ENCODE measurements around the gene SPHK2.

DNA sequence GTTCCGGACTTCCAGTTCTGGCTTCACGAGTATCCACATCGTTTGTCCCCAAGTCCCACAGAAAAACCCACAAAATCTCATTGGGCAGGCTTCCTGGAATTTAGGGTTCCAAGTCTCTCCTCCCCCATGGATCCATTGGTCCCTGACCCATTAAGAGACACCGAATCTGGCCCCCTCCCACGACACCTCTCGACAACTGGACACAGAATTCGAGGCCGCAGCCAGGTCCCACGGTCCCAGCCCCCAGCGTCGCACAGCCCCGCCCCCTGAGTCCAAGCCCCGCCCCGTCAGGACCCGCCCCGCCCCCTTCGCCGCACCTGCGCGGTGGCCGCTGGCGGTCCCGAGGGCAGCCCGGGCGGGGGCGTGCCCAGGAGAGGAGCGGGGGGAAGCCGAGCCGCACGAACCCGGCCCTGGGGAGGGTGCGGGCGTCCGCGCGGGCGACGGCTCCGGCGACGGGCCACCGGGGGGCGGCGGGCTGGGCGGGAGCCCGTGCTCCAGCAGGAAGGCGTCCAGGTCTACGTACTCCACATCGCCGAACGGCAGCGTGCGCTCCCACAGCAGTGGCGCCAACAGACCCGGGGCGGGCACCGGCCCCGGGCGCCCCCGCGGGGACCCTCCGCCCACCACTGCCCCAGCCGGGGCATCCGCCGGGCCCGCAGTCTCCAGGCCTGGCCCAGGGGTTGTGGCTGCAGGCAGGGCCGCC lies 16.1 kb downstream of the SPHK2 start:
- TF ChIP-seq SP1 (IDR thresholded peaks at IDR 0.05), result no peak
- no peak for TF ChIP-seq BHLHE40 (IDR thresholded peaks at IDR 0.05; ENCODE audit: borderline replicate concordance)
- TF ChIP-seq ZNF384 (IDR thresholded peaks at IDR 0.05), result no peak
- no peak for TF ChIP-seq NFRKB (IDR thresholded peaks at IDR 0.05)
- no peak for TF ChIP-seq HDGF (IDR thresholded peaks at IDR 0.05; ENCODE audit: borderline replicate concordance)
- TF ChIP-seq, protein P1, sequence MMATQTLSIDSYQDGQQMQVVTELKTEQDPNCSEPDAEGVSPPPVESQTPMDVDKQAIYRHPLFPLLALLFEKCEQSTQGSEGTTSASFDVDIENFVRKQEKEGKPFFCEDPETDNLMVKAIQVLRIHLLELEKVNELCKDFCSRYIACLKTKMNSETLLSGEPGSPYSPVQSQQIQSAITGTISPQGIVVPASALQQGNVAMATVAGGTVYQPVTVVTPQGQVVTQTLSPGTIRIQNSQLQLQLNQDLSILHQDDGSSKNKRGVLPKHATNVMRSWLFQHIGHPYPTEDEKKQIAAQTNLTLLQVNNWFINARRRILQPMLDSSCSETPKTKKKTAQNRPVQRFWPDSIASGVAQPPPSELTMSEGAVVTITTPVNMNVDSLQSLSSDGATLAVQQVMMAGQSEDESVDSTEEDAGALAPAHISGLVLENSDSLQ (IDR thresholded peaks at IDR 0.05), result no peak
- no peak for TF ChIP-seq FOXK2 (IDR thresholded peaks at IDR 0.05)
